ENCODE results near the gene FBLN1. TPM values are rescaled to one million over a fixed set of nuclear protein-coding genes. Genes with fewer than 3 reads are reported as not detected.
"Not testable (repeated sequence)": the region's sequence is repeated elsewhere in the genome, so short reads cannot be mapped to it uniquely, and the experiment has no call there.

Gene FBLN1
- total RNA-seq, 1 experiment from 2014 or later = 85.4 TPM

DNA sequence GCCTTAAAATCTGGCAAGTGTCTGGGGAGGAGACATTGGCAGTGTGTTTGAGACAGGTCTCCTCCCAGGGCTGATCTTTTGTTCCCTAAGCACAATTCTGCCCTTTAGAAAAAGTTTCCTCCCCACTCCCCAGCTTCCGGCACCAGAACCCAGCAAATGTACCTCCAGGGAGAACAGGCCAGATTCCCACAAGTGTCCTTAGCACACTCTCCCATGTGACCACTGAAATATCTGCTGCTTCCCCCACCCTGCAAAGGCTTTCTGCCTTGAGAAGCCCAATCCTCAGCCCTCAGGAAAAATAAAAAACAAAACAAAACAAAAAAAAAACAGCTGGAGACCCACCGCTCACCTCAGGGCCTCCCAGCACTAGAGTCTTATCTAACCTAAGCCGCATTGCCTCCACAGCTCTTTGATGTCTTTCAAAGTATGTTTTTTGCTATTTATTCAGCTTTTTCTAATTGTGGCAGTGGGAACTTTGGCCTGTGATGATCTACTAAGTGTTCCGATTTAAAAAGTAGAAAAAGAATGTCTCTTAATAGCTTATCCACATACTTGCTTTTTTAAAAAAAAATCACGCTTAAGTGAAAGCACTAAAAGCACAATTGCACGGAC lies 29.0 kb upstream of the FBLN1 start:
- DNase-seq (ENCODE audit: low read depth) = no peak
- in situ Hi-C loops (cut with HindIII; ENCODE audit: low pct_unique_long_range_greater_than_20kb, low sequenced_read_pairs) = no loop called here

DNA sequence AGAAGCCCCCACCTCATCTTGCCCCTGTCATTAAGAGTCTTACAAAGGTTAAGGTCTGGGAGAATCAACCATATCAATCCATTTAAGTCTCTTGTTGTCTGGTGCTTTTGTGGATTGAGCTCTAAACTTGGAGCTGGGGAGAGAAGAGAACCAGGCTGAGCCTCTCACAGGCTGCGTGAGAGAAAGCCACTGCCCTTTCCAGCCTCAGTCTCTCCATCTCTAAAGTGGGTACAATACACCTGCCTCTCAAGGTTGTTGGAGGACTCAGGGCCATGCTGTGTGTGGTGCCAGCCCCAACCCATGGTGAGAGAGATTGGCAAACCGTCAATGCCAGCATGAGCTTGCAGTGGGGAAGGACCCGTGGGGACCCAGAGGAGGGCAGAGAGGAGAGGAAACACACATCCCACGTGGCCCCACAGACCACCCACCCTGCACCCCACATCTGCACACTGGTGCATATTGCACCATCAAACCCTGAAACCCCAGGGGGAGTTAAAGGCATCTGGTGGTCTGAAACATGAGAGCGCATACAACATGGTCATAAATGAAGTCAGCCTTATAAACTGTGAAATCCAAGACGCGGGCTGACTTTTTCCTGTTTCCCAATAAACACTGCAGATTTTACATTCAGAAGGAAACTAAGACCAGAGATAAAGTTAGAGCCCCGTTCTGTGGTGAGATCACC lies 27.5 kb upstream of the FBLN1 start:
- DNase-seq (ENCODE audit: low read depth) = no peak
- in situ Hi-C loops (cut with HindIII; ENCODE audit: low pct_unique_long_range_greater_than_20kb, low sequenced_read_pairs) = no loop called here

DNA sequence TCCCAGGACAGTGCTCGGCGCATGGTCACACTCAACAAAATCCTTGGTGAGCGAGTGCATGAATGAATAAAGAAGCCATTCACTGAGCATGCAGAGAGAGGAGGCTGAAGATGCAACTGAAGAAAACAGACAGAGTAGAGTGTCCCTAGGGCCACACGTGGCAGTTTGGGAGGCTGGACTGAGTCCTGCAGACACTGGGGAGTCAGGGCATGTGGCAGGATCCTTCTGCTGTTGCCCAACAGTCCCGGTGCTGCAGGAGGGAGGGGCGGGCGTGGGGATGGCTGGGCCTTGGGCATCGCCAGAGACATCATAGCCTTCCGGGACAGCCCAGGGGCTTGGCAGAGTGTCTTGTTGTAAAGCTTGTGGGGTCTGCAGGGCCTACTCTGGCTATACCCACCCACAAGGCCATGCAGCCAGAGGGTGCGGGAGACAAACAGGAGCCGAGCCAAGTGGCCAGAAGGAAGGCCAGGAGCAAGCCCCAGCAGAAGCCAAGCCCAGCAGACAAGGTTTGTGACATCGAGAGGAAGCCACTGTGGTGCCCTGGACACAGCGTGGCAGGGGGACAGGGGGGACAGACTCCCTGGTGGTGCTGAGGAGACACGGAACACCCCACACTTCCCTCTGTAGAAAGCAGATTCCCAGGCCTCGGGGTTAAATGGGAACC lies 26.7 kb upstream of the FBLN1 start:
- DNase-seq (ENCODE audit: low read depth) = no peak
- in situ Hi-C loops (cut with HindIII; ENCODE audit: low pct_unique_long_range_greater_than_20kb, low sequenced_read_pairs) = no loop called here

DNA sequence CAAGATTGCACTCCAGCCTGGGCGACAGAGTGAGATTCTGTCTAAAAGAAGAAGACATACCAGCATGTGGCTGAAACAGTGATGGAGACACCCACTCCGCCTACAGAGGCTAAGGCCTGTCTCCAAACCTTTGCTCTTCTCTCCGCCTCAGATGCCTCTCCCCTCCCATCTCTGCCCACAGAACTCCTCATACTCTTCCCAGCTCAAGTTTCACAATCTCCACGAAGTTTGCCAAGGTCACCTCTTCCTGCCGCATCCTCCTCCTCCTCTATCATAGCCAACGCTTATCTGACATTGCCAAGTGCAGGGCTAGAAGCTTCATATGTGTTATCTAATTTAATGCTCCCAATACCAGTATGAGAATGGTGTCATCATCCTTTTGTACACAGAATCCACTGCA lies 25.9 kb upstream of the FBLN1 start:
- no peak for DNase-seq (ENCODE audit: low read depth)
- in situ Hi-C loops (cut with HindIII; ENCODE audit: low pct_unique_long_range_greater_than_20kb, low sequenced_read_pairs) = no loop called here

DNA sequence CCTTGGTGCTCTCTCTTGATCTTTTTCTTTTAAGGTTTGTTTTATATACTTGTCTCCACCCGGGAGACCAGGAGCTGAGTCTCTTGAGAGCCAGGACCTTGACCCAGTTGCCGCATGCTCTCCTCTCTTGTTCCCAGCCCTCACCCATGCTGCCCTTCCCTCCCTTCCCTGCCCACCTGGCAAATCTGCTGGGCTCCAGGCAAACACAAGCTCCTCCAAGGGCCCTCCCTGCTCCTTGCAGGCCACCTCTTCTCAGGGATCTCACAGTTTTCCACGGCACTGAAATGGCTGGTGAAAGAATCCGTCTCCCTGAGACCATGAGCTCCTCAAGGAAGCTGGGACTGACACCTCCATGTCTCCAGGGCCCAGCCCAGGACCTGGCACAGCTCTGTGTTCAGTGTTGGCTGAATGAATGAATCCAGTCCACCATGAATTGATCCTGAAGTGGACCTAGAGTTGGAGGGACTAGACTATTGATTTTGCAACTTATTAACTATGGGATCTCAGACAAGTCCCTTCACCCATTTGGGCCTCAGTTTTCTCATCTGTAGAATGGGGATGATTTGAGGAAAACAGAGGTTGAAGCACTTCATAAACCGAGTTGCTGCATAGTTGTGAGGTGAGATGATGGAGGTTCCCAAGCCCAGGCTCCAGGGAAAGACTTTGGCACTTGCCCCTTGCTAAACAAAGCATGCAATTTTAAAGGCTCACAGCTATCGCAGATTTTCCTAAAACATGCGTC lies 25.1 kb upstream of the FBLN1 start:
- in situ Hi-C loops (cut with HindIII; ENCODE audit: low pct_unique_long_range_greater_than_20kb, low sequenced_read_pairs) = no loop called here
- no peak for DNase-seq (ENCODE audit: low read depth)

DNA sequence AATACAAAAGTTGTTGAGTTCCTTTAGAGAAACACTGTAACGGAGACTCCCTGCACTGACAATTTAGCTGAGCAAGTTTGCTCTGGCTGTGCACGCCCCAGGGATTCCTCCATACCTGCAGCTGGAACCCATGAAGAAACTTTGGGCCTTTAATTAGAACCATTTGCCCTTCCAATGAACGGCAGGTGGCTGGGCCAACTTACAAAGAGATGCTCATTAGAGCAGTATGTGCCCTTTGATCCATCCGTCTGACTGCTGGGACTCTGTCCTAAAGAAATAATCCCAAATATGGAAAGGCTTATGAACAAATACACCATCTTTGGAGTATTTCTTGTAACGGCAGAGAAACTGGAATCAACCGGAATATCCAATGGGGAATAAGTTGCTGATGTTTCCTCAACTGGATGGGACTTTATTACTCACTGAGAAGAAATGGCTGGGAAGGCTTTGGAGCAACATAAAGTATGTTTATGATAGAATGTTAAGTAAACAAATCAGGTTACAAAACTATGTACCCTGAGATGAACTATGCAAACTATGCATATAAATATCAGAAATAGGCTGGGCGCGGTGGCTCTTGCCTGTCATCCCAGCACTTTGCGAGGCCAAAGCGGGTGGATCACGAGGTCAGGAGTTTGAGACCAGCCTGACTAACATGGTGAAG lies 24.4 kb upstream of the FBLN1 start:
- in situ Hi-C loops (cut with HindIII; ENCODE audit: low pct_unique_long_range_greater_than_20kb, low sequenced_read_pairs) = no loop called here
- DNase-seq (ENCODE audit: low read depth) = peak; percentile 83

DNA sequence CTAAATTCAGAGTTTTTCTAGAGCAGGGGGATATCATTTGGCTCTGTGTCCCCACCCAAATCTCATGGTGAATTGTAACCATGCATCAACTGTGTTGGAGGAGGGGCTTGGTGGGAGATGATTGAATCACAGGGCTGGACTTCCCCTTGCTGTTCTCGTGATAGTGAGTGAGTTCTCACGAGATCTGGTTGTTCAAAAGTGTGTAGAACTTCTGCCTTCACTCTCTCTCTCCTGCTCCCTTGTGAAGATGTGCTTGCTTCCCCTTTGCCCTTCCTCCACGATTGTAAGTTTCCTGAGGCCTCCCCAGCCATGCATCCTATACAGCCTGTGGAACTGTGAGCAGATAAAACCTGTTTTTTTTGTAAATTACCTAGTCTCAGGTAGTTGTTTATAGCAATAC lies 22.0 kb upstream of the FBLN1 start:
- in situ Hi-C loops (cut with HindIII; ENCODE audit: low pct_unique_long_range_greater_than_20kb, low sequenced_read_pairs) = no loop called here
- DNase-seq (ENCODE audit: low read depth) = no peak

DNA sequence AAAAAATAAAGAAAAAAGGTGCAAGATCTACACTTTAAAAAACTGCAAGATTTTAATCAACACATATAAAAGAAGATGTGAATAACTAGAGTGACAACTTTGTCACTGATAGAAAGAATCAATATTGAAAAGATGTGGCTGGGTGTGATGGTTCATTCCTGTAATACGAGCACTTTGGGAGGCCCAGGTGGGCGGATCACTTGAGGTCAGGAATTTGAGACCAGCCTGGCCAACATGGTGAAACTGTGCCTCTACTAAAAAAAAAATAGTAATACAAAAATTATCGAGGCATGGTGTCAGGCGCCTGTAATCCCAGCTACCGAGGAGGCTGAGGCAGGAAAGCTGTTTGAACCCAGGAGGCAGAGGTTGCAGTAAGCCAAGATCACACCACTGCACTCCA lies 21.0 kb upstream of the FBLN1 start:
- in situ Hi-C loops (cut with HindIII; ENCODE audit: low pct_unique_long_range_greater_than_20kb, low sequenced_read_pairs) = no loop called here
- no peak for DNase-seq (ENCODE audit: low read depth)

DNA sequence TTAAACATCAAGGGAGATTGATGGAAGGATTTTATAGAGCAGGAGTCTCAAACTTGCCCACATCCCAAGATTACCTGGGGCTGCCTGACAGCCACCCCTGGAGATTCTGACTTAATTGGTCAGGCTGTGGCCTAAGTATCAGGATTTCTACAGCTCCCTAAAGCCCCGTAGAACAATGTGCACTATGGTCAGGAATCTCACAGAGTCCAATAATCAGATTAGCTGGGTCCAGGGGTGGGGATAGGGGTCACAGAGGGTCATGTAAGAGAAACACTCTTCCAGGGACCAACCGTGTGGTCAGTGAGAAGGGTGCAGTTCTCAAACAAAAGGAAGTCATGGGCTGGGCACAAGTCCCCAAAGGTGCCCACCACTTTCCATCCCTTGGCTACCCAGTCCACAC lies 20.5 kb upstream of the FBLN1 start:
- DNase-seq (ENCODE audit: low read depth) = no peak
- in situ Hi-C loops (cut with HindIII; ENCODE audit: low pct_unique_long_range_greater_than_20kb, low sequenced_read_pairs) = no loop called here

DNA sequence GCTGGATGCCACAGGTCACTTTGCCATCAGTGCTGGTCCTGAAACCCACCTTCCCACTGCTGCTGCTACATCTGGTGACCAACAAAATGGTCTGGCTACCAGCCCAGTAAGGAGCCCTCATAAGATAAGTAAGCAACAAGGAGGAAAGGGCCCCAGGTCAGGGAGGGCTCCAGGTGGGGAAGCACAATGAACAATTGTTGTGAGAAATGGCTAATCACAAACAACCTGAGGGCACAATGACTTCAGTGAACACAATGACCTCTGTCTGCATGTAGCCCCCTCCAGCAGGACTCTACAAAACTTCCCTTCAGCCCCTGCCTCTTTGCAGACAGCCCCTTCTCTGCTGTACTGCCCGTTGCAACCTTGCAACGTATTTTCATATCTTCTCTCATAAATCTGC lies 19.4 kb upstream of the FBLN1 start:
- in situ Hi-C loops (cut with HindIII; ENCODE audit: low pct_unique_long_range_greater_than_20kb, low sequenced_read_pairs) = no loop called here
- no peak for DNase-seq (ENCODE audit: low read depth)

DNA sequence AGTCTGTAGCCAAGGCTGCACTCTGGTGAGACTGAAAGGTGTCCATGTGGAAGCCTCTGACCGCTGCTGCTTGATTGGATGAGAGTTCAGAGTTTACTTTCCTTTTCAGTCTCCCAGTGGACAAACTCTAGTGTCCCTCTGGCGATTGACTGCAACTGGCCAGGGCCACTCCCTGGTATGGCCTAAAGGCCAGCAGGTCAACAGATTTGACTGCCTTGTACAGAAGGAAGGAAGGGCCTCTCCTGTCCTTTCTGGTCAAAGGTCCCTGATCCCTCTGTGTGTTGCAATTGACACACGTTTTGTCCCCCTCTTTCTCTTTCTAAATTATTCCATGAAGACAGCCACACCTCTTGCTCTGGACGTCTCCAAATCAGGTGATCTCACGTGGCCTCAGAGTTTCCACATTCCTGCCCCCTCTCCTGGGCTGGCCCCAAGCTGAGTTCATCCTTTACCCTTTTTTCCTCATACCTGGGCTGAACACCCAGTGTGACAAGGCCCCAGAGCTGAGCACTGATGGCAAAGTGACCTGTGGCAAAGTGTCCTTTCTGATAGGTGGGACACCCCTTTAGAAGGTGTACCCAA lies 18.7 kb upstream of the FBLN1 start:
- DNase-seq (ENCODE audit: low read depth) = no peak
- in situ Hi-C loops (cut with HindIII; ENCODE audit: low pct_unique_long_range_greater_than_20kb, low sequenced_read_pairs) = no loop called here

DNA sequence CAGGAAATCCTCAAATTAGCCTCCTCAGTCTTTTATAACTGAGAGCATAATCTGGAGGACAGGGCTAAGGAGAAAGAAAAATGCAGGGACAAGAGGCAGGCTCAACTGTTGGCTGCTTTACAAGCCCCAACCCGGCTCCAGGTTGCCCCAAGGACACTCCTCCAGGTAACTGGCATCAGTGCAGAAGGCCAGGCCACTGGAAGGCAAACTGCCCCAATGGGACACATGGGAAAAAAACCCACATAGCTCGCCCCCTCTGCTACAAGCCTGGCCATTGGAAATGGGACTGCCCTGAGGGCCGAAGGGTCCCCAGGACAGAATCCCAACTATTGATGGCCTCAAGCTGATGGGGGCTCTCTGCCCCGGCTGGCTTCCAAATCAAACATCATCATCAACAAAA lies 17.9 kb upstream of the FBLN1 start:
- no peak for DNase-seq (ENCODE audit: low read depth)
- in situ Hi-C loops (cut with HindIII; ENCODE audit: low pct_unique_long_range_greater_than_20kb, low sequenced_read_pairs) = no loop called here

DNA sequence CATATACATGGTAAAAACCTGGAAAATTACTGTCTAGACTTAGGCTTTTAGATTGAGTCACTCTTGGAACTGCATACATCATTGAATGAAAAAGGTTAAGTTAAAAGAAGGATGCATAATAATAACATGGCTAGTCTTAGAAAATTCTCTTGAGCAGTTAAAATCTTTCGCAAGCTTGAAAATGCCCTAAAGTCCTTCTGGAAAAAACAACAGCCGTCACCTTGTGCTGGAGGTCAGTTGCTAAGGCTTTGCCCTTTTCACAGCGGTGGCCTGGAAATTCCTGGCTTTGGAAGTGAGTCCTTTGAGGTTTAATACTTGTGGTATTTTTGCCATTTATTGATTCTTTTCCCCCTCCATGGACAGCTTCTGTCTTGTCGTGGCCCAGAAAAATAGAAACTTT lies 17.4 kb upstream of the FBLN1 start:
- in situ Hi-C loops (cut with HindIII; ENCODE audit: low pct_unique_long_range_greater_than_20kb, low sequenced_read_pairs) = no loop called here
- no peak for DNase-seq (ENCODE audit: low read depth)

DNA sequence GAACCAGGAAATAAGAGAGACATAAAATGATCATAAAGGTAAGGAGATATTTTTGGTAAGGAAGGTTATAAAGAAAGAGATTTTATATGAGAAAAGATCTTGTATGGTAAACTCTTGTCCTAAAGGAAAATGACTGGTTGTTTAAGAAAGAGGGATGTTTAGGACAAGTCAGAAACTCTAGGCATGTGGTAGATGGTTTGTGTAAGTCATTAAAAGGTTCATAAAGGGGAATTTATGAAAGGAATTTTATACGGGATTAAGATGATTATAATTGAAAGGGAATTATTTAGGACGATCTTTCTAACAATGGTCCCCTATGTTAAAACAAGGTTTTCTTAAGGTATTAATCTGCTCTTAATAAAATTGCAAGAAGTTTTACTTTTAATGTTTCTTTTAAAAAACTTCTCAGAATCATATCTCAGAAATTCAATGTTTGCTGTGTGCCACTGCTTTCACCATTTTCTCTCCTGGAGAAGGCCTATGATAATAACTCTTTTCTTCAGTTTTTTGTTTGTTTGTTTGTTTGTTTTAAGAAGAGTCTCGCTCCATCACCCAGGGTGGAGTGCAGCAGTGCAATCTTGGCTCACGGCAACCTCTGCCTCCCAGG lies 13.8 kb upstream of the FBLN1 start:
- in situ Hi-C loops (cut with HindIII; ENCODE audit: low pct_unique_long_range_greater_than_20kb, low sequenced_read_pairs) = no loop called here
- no peak for DNase-seq (ENCODE audit: low read depth)

DNA sequence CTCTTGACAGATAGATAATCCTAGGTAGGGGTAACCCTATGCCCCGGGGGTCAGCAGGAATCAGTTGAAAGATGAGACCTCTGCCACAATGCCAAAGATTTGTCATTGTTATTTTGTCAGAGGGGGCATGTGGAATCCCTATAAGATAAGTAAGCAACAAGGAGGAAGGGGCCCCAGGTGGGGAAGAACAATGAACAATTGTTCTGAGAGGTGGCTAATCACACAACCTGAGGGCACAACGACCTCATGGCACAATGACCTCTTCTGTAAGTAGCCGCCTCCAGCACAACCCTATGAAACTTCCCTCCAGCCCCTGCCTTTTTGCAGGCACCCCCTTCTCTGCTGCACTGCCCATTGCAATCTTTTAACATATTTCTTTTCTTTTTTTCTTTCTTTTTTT lies 11.8 kb upstream of the FBLN1 start:
- no peak for DNase-seq (ENCODE audit: low read depth)
- in situ Hi-C loops (cut with HindIII; ENCODE audit: low pct_unique_long_range_greater_than_20kb, low sequenced_read_pairs) = no loop called here

DNA sequence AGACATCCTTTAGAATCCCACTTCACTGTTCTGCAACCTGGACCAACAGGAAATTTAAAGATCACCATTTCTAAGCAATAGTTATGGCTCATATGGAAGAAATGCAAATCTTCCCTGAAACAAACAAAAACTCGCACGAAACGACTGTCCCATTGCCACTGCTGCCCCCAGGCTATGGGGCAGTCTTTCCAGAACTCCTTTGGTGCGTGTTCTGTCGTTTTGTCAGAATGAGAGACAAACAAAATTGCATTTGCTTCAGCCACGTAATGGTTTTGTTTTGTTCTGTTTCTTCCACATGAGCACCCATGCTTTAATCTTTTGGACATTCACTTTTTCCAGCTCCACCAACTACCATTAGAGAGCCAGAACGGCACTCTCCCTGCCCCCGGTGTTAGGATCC lies 10.8 kb upstream of the FBLN1 start:
- in situ Hi-C loops (cut with HindIII; ENCODE audit: low pct_unique_long_range_greater_than_20kb, low sequenced_read_pairs) = no loop called here
- DNase-seq (ENCODE audit: low read depth) = no peak

DNA sequence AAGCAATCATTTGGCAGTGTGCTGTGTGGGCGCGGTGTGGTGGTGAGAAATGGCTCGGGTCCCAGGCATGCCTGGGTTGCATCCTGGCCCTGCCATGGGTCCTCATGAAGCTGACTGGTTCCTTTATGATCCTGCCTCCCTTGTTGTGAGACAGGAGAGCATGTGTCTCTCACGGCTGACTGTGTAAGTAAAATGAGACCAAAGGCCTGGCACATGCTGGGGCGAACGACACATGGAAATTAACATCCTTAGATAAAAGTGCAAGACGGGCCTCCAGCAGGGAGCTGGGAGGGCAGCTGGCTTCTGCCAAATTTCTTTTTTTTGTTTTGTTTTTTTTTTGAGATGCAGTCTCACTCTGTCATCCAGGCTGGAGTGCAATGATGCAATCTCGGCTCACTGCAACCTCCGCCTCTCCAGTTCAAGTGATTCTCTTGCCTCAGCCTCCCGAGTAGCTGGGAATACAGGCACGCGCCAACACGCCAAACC lies 9.4 kb upstream of the FBLN1 start:
- in situ Hi-C loops (cut with HindIII; ENCODE audit: low pct_unique_long_range_greater_than_20kb, low sequenced_read_pairs) = no loop called here
- no peak for DNase-seq (ENCODE audit: low read depth)

DNA sequence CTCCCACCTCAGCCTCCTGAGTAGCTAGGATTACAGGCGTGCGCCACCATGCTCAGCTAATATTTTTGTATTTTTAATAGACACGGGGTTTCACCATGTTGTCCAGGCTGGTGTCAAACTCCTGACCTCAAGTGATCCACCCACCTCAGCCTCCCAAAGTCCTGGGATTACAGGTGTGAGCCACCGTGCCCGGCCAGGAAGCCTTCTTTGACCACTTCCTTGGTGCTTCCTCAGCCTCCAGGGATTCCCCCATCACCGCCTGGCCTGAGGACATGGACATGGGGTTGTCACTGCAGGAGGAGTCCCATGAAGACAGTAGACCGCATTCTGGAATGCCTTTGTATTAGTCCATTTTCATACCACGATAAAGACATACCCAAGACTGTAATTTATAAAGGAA lies 8.4 kb upstream of the FBLN1 start:
- DNase-seq (ENCODE audit: low read depth); in situ Hi-C loops (cut with HindIII; ENCODE audit: low pct_unique_long_range_greater_than_20kb, low sequenced_read_pairs): not testable (repeated sequence)
